HG02798 (cell line): Measurements from ENCODE around the gene PGBD1.
"Not testable (repeated sequence)": the region's sequence is repeated elsewhere in the genome, so short reads cannot be mapped to it uniquely, and the experiment has no call there.

Experiments
- ATAC-seq: cut with Tn5 transposase; IDR thresholded peaks from one replicate; pipeline ENCODE4 v1.9.1; 2021; ENCODE audit warnings: mild to moderate bottlenecking; ENCODE audit not compliant: unreplicated experiment, poor library complexity

PGBD1 gene

GRCh38 chr6:28267695-28268059 lies 13.7 kb upstream of the PGBD1 start:
- ATAC-seq = no peak

GRCh38 chr6:28269492-28269891 lies 11.9 kb upstream of the PGBD1 start:
- no peak for ATAC-seq

- ATAC-seq = no peak
Observed at GRCh38 chr6:28274888-28275287, 6.5 kb upstream of the PGBD1 start.

DNA sequence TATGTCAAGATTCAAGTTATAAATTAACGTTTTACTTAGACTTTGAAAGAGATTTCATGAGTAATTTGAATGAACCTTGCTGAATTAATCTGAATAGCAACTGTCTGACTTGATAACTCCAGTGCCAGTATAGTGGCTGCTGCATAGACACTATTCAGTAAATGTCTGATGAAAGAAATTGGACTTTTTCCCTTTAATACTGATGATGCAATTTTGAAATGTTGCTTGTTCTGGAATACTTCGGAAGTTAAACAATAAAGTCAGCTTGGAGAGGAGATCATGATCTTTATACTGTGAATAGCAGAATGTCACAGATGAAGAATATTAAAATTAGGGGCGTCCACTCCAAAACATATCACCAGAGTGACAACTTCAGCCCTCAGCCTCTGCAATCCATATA lies 3.6 kb upstream of the PGBD1 start:
- no peak for ATAC-seq

GRCh38 chr6:28280595-28281287 lies 631 bp upstream of the PGBD1 start:
- no peak for ATAC-seq

DNA sequence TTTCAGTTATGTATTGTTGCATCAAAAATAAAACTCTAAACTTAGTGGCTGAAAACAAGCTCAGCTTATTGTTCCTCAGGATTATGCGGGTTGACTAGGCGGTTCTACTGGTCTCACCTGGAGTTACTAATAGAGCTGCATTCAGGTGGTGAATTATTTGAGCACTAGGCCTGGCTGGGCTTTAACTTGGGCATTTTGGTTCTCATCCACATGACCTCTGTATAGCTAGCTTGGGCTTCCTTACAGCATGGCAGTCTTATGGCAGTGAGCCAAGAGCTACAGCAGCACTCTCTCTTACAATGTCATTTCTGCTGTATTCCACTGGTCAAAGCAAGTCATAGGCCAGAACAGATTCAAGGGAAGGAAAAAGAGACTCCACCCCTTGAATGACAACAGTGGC lies 1.6 kb downstream of the PGBD1 start:
- no peak for ATAC-seq

GRCh38 chr6:28291573-28291972 lies 10.2 kb downstream of the PGBD1 start:
- no peak for ATAC-seq

- no peak for ATAC-seq
Observed at GRCh38 chr6:28295326-28295725, 14.0 kb downstream of the PGBD1 start.

DNA sequence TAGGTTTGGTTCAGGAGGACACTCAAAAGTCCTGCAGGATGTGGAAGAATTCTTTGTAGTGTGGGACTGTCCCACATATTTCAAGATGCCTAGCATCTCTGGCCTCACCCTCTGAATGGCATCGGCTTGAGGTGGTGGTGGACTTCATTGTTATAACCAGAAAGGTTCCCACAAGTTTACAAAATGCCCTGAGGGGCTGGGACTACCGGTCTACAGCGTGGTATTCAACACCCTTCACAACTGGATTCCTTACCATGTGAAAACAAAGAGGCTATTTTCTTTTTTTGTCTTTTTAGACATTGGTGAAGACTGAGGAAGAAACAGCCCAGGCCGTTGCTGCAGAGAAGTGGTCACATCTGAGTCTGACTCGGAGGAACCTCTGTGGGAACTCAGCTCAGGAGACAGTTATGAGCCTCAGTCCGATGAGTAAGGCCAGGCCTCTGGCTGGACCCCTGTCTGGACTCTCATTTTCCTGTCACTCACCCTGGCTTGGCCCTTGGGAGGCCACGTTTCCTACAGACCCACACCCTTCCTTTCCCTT lies 15.2 kb downstream of the PGBD1 start:
- no peak for ATAC-seq

DNA sequence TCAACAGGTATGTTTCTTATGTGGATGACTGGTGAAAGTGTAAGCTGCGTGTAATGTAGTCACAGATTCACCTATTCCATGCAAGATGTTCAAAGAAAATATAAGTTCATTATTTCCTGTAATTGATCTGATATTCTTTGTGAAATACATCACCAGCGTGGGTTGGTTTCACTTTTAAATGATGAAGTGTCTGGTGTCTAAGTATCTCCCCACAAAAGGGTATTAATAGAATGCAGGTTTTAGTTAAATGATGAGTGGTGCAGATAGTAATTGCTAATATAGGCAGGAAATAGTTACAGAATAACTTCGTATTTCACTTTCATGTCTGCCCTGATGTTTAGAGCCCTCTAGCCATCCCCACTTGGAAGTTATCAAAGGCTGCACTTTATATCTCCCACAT lies 22.2 kb downstream of the PGBD1 start:
- peak; percentile 92 for ATAC-seq

DNA sequence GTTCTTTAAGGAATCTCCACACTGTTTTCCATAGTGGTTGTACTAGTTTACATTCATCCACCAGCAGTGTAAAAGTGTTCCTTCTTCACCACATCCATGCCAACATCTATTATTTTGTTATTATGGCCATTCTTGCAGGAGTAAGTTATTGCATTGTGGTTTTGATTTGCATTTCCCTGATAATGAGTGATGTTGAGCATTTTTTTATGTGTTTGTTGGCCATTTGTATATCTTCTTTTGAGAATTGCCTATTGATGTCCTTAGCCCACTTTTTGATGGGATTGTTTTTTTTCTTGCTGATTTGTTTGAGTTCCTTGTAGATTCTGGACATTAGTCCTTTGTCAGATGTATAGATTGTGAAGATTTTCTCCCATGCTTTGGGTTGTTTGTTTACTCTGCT lies 25.0 kb downstream of the PGBD1 start:
- not testable (repeated sequence) for ATAC-seq

- ATAC-seq = no peak
Observed at GRCh38 chr6:28311139-28311823, 29.9 kb downstream of the PGBD1 start.

DNA sequence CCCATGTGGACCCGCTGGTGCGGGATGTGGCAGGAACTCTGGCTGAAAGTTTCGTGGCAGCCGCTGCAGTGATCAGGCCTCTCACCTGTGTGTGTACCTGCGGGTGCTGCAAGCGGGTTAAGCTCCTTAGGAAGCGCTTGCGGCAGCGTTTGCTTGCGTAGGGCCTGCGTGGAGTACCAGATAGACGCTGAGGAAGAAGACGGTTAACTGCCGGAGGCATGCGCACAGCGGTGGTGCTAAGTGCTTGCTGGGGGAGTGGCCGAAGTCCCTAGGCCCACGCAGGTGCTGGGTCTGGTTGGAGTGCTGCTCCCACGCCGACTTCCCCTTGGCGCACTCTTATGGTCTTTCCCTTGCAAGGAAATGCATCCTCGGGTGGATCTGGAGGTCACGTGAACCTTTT lies 31.6 kb downstream of the PGBD1 start:
- ATAC-seq = no peak

GRCh38 chr6:28315628-28316027 lies 34.3 kb downstream of the PGBD1 start:
- no peak for ATAC-seq

DNA sequence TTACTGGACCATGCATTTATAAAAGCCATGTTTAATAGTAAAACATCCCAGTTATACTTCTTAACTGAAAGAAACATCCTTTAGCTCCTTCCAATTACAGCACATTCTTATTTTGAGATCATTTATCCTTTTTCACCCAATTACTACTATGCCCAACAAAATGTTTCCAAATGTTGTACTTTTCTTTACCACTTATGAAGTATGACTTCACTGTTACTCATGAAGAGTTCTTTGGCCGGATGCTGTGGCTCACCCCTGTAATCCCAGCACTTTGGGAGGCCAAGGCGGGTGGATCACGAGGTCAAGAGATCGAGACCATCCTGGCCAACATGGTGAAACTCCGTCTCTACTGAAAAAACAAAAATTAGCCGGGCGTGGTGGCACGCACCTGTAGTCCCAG lies 36.5 kb downstream of the PGBD1 start:
- not testable (repeated sequence) for ATAC-seq

DNA sequence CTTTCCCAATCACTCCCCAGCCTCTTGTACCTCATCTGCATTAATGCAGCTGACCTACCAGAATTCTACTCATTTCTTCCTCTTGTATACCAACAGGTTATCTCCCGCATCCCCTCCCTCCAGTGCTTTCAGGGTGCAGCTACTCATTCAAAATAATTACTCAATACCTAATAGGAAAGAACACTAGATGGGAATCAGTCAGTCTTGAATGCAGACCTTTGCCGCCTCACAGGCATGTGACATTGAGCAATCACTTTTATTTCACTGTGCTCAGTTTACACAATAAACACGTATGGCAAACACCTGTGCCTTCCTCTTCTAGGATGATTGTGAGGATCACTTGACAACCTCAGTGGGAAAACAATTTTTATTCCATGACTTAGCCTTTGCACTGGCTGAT lies 41.3 kb downstream of the PGBD1 start:
- ATAC-seq = no peak

DNA sequence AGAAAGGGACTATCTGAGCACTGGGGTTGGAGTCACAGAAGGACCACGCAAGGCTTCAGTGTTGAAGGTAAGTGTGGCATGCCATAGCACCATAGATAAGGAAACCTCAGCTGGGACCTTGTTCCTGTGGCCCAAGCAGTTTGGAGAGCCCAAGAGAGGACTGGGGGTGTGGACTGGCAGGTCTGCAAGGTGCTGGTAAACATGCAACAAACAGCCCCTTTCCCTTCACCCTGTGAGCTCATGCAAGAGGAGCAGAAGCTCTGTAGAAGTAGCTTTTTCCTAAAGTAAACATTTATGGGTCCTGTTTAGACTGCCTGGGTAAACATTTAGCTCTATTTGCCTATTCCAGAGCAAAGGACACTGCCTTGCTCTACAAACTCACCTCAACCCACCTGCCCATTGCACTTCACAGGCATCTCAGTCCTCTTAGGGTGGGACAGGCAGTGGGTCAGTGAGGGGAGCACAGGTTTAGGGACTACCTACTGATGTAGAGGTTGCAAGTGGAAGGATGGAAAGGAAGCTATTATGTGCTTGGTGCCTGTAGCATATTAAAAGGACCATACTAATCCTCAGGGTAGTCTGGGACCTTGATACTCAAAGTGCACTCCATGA lies 42.5 kb downstream of the PGBD1 start:
- ATAC-seq = no peak

DNA sequence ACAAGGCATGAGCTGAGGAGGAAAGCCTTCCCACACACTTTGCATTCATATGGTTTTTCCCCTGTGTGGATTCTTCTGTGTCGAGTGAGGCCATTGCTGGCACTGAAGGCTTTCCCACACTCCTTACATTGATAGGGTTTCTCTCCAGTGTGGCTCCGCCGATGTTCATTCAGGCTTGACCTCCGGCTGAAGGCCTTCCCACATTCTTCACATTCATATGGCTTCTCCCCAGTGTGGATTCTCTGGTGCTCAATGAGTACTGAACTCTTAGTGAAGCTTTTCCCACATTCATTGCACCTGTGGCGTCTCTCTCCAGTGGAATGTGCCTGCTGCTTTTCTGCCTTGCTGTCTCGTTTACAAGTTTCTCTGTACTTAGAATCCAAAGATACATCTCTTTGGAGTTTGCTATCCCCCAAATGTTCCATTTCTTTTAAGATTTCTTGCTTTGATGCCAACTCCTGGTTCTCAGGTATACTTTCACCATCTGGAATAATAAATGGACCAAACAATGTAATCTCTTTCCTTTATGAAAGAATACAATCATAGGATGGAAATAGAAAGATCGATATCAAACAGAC lies 45.1 kb downstream of the PGBD1 start:
- ATAC-seq = no peak

DNA sequence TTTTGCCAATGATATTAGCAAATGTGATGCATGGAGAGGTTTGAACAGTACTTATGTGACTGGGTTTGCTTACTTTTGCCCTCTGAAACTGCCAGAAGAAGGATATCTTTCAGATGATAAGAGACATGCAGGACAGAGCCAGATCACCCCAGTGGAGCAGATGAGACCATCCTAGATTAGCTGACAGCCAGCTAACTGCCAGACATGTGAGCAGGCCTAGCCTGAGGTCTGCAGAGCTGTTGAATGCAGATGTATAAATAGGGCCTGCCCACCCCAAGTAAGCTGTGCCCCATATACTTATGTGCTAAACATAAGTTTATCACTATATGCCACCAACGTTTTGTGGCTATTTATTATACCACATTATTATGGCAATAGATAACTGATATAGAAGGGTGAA lies 48.7 kb downstream of the PGBD1 start:
- no peak for ATAC-seq

DNA sequence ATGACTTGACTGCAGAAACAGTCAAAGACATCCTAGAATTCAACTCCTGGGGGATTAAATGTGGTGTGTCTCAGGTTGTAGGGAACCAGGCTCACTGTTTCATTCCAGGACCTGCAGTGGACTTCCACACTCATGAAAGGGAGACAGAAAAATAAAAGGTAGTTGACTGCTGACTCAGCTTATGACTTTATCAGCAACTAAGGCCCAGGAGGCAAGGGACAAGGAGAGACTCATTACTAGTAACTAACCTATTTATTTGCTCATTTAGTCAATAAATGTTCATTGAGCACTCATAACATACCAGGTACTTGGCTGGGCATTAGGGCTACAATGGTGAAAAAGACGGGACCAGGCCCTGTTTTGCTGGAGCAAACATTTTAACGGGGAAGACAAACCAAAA lies 51.7 kb downstream of the PGBD1 start:
- ATAC-seq = no peak

DNA sequence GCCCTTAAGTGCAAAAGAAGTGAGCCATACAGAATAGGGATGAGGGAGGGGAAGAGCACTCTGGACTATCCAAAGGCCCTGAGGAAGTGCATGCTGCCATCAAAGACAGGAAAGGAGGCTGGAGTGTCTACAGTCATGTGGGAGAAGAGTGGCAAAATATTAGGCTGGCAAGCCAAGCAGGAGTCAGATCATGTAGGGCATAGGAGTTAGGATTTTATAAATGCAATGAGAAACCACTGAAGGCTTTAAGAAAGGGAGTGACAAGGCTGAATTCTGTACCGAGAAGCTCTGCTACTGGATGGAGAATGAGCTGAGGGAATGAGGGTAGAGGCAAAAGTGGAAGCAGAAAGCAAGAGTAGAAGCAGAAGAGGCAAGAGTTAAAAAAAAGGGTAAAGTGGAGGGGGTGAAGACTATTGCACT lies 52.2 kb downstream of the PGBD1 start:
- ATAC-seq = no peak
